Astrocyte (in vitro differentiated cells and primary cell): ENCODE measurements around the gene A3GALT2. TPM values are rescaled to one million over a fixed set of nuclear protein-coding genes. Genes with fewer than 3 reads are reported as not detected.
A peak's percentile ranks its signal among the peaks of the same experiment; 100 is the strongest.

Experiments used
- DNase-seq: peaks from one replicate; pipeline ENCODE4 v3.0.0-alpha.2; 2010; ENCODE audit warnings: low read depth
- FAIRE-seq: peaks from 2 replicates; lab custom pipeline; 2011; peaks lifted over from hg19 to GRCh38; lab: Jason Lieb, UNC
- H2AFZ ChIP-seq: 2 replicates; pipeline ENCODE4 v1.6.0; 2012; ENCODE audit warnings: low read depth, low read length, inconsistent platforms
- H3K27ac ChIP-seq: 2 replicates; pipeline ENCODE4 v1.5.1; 2011; ENCODE audit warnings: low read depth, low read length, inconsistent platforms
- H3K27me3 ChIP-seq: 2 replicates; pipeline ENCODE4 v1.6.0; 2011; ENCODE audit warnings: low read length, inconsistent platforms; ENCODE audit not compliant: insufficient read depth
- H3K36me3 ChIP-seq: 2 replicates; pipeline ENCODE4 v1.5.1; 2011; ENCODE audit warnings: low read length, inconsistent platforms; ENCODE audit not compliant: insufficient read depth
- H3K4me1 ChIP-seq: 2 replicates; pipeline ENCODE4 v1.5.1; 2011; ENCODE audit warnings: low read length, inconsistent platforms; ENCODE audit not compliant: insufficient read depth
- H3K4me2 ChIP-seq: 2 replicates; pipeline ENCODE4 v1.6.0; 2012; ENCODE audit warnings: low read length, inconsistent platforms
- H3K4me3 ChIP-seq: 2 replicates; pipeline ENCODE4 v1.5.1; 2011; ENCODE audit warnings: low read depth, mild to moderate bottlenecking, low read length, inconsistent platforms; ENCODE audit not compliant: insufficient read depth
- H3K79me2 ChIP-seq: 2 replicates; pipeline ENCODE4 v1.6.0; 2012; ENCODE audit warnings: mild to moderate bottlenecking, low read length, inconsistent platforms; ENCODE audit not compliant: insufficient read depth
- H3K9ac ChIP-seq: 2 replicates; pipeline ENCODE4 v1.6.0; 2012; ENCODE audit warnings: mild to moderate bottlenecking, low read length, inconsistent platforms
- H3K9me3 ChIP-seq: 2 replicates; pipeline ENCODE4 v1.5.1; 2012; ENCODE audit warnings: low read depth, mild to moderate bottlenecking, low read length, inconsistent platforms; ENCODE audit not compliant: insufficient read depth
- H4K20me1 ChIP-seq: 2 replicates; pipeline ENCODE4 v1.6.0; 2012; ENCODE audit warnings: low read length, inconsistent platforms; ENCODE audit not compliant: insufficient read depth
- H3K27ac Mint-ChIP-seq: one replicate; pipeline ENCODE4 v1.8.0; 2021; ENCODE audit warnings: mild to moderate bottlenecking, mixed read lengths; ENCODE audit not compliant: unreplicated experiment
- H3K27me3 Mint-ChIP-seq: one replicate; pipeline ENCODE4 v1.8.0; 2021; ENCODE audit warnings: low read depth, mixed read lengths; ENCODE audit not compliant: unreplicated experiment
- H3K36me3 Mint-ChIP-seq: one replicate; pipeline ENCODE4 v1.8.0; 2021; ENCODE audit warnings: low read depth, mixed read lengths; ENCODE audit not compliant: unreplicated experiment
- H3K4me1 Mint-ChIP-seq: one replicate; pipeline ENCODE4 v1.8.0; 2021; ENCODE audit warnings: low read depth, mixed read lengths; ENCODE audit not compliant: unreplicated experiment
- H3K4me3 Mint-ChIP-seq: one replicate; pipeline ENCODE4 v1.8.0; 2021; ENCODE audit warnings: mild to moderate bottlenecking, moderate library complexity, mixed read lengths; ENCODE audit not compliant: unreplicated experiment
- H3K9me3 Mint-ChIP-seq: one replicate; pipeline ENCODE4 v1.8.0; 2021; ENCODE audit warnings: mild to moderate bottlenecking, mixed read lengths; ENCODE audit not compliant: unreplicated experiment
- EZH2 ChIP-seq: IDR thresholded peaks from 2 replicates; pipeline ENCODE4 v1.6.1; 2012; ENCODE audit warnings: mild to moderate bottlenecking, low read length, inconsistent platforms; ENCODE audit not compliant: insufficient read depth
- total RNA-seq: library from RNA; stranded (reverse); gene quantifications from 2 replicates; pipeline ENCODE4 v1.2.1, GENCODE V29; 2021
- TF ChIP-seq, protein P1 (sequence below): IDR thresholded peaks from 2 replicates; pipeline ENCODE4 v1.5.1; 2011; ENCODE audit warnings: low read depth, mild to moderate bottlenecking, inconsistent platforms, low read length, moderate library complexity; ENCODE audit not compliant: insufficient read depth

The A3GALT2 gene
- total RNA-seq, 1 donor from 2014 or later, result not detected

DNA sequence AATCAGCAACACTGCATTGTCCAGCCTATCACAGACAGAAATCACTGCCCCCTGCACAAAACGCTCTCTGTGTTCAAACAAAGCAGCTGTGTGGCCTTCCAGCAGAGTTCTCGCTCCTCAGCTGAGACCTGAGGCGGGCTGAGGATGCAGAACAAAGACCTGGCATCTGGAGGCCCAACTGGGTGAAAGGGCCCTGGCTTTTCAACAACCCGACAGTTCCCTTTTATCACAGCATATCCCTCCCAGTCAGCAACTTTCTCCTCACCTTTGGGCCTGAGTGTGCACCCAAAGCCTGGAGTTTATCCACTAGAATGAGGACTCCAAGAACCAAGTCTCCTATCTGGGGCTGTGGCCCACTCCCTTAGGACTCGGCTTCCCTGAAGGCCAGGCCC lies 42.6 kb upstream of the A3GALT2 start:
- Histone ChIP-seq H3K27me3 (no peaks in the 10 kb centered on the region), H4K20me1 (no peaks in the 10 kb centered on the region), H3K9ac (no peak overlapping the region), H3K4me1 (peaks cover 30% of the 10 kb centered on the region), H3K4me2 (no peak overlapping the region), H2AFZ (no peak overlapping the region), H3K4me3 (no peak overlapping the region), H3K36me3 (peaks cover 10% of the 10 kb centered on the region), H3K79me2 (no peaks in the 10 kb centered on the region), H3K9me3 (no peaks in the 10 kb centered on the region), H3K27ac (no peak overlapping the region)
- H3K9me3 Mint-ChIP-seq, result no peaks in the 10 kb centered on the region
- no peak for DNase-seq
- H3K27ac Mint-ChIP-seq, result peak overlapping the region; percentile 84
- H3K4me1 Mint-ChIP-seq, result peaks cover 84% of the 10 kb centered on the region
- no peaks in the 10 kb centered on the region for H3K27me3 Mint-ChIP-seq
- FAIRE-seq, result no peak
- H3K4me3 Mint-ChIP-seq, result peak overlapping the region; percentile 75
- peaks cover 17% of the 10 kb centered on the region for H3K36me3 Mint-ChIP-seq
- TF ChIP-seq, protein P1, sequence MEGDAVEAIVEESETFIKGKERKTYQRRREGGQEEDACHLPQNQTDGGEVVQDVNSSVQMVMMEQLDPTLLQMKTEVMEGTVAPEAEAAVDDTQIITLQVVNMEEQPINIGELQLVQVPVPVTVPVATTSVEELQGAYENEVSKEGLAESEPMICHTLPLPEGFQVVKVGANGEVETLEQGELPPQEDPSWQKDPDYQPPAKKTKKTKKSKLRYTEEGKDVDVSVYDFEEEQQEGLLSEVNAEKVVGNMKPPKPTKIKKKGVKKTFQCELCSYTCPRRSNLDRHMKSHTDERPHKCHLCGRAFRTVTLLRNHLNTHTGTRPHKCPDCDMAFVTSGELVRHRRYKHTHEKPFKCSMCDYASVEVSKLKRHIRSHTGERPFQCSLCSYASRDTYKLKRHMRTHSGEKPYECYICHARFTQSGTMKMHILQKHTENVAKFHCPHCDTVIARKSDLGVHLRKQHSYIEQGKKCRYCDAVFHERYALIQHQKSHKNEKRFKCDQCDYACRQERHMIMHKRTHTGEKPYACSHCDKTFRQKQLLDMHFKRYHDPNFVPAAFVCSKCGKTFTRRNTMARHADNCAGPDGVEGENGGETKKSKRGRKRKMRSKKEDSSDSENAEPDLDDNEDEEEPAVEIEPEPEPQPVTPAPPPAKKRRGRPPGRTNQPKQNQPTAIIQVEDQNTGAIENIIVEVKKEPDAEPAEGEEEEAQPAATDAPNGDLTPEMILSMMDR, result no peak
- TF ChIP-seq EZH2, result no peak

DNA sequence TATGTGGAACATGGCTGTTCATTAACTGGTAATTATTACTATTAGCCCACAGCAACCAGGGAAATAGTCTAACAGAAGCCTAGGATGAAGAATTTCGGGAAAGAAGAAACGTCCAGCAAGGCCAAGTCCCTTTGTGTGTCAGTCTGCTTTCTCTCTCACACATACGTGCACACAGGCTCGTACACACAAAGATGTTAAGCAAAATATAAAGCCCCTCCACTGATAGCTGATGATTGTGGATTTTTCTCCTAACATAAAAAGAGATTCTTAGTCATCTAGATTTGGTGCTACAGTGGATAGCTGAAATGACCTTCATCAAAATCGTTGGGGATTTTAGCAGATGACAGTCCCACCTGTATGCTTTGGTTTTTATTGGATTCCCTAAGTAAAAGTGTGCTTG lies 42.1 kb upstream of the A3GALT2 start:
- no peak overlapping the region for H3K27ac ChIP-seq
- FAIRE-seq (no peak), DNase-seq (no peak)
- H3K4me2 ChIP-seq, result no peak overlapping the region
- H3K4me1 Mint-ChIP-seq, result peaks cover 89% of the 10 kb centered on the region
- H3K79me2 ChIP-seq, result no peaks in the 10 kb centered on the region
- H2AFZ ChIP-seq, result no peak overlapping the region
- no peaks in the 10 kb centered on the region for H3K27me3 Mint-ChIP-seq
- H3K4me1 ChIP-seq, result peaks cover 30% of the 10 kb centered on the region
- no peak overlapping the region for H3K27ac Mint-ChIP-seq
- no peaks in the 10 kb centered on the region for H4K20me1 ChIP-seq
- H3K9me3 Mint-ChIP-seq, result no peaks in the 10 kb centered on the region
- H3K9ac ChIP-seq, result no peak overlapping the region
- peak overlapping the region; percentile 75 for H3K4me3 Mint-ChIP-seq
- TF ChIP-seq EZH2, result no peak
- TF ChIP-seq, protein P1, result no peak
- no peaks in the 10 kb centered on the region for H3K27me3 ChIP-seq
- no peak overlapping the region for H3K4me3 ChIP-seq
- H3K36me3 Mint-ChIP-seq, result peaks cover 17% of the 10 kb centered on the region
- H3K9me3 ChIP-seq, result no peaks in the 10 kb centered on the region
- H3K36me3 ChIP-seq, result peaks cover 10% of the 10 kb centered on the region

DNA sequence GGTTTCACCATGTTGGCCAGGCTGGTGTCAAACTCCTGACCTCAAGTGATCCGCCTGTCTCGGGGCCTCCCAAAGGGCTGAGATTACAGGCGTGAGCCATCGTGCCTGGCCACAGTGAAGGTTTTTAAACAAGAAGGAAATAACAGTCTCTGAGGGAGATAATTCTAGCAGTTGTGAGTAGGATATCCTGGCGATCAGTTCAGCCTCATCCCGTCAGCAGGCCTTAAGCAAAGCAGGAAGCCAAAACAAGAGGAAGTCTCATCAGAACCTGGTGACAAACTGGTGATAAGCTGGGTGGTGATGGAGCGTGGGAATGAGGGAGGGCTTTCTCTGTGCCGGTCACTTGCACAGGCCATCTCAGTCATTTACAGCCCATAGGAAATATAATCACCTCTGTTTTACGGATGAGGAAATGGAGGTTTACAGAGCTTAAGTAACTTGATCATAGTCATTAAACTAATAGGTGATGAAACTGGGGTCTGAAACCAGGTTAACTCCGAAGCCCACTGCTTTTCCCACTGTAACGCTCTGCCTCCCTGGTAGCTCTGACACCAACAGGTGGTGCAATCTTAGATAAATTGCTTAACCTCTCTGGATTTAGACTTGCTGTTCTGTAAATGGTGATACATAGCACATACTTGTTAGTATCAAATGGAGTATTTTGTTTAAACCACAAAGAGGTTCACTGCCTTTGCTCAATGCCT lies 40.8 kb upstream of the A3GALT2 start:
- Histone ChIP-seq H2AFZ (no peak overlapping the region), H3K4me2 (no peak overlapping the region), H4K20me1 (no peaks in the 10 kb centered on the region), H3K36me3 (peaks cover 10% of the 10 kb centered on the region), H3K27me3 (no peaks in the 10 kb centered on the region), H3K9ac (no peak overlapping the region), H3K9me3 (no peaks in the 10 kb centered on the region), H3K27ac (no peak overlapping the region), H3K4me3 (no peak overlapping the region), H3K79me2 (no peaks in the 10 kb centered on the region), H3K4me1 (peaks cover 29% of the 10 kb centered on the region)
- Mint-ChIP-seq H3K9me3 (no peaks in the 10 kb centered on the region), H3K36me3 (peaks cover 23% of the 10 kb centered on the region), H3K4me3 (no peak overlapping the region), H3K27ac (no peak overlapping the region), H3K27me3 (no peaks in the 10 kb centered on the region), H3K4me1 (peaks cover 84% of the 10 kb centered on the region)
- FAIRE-seq (no peak), DNase-seq (no peak)
- TF ChIP-seq, protein P1, result no peak
- TF ChIP-seq EZH2, result no peak
